NCI-H187 (cell line): ENCODE measurements around the gene C19orf81.

Experiments used
- DNase-seq, 2 experiments: peaks; one replicate each; lab custom pipeline; 2025; lab: John Stamatoyannopoulos, UW

C19orf81 gene

GRCh38 chr19:50679177-50680125, 30.2 kb downstream of the C19orf81 start:
- DNase-seq, result peak in 1 of 2 experiments; percentile 16

DNA sequence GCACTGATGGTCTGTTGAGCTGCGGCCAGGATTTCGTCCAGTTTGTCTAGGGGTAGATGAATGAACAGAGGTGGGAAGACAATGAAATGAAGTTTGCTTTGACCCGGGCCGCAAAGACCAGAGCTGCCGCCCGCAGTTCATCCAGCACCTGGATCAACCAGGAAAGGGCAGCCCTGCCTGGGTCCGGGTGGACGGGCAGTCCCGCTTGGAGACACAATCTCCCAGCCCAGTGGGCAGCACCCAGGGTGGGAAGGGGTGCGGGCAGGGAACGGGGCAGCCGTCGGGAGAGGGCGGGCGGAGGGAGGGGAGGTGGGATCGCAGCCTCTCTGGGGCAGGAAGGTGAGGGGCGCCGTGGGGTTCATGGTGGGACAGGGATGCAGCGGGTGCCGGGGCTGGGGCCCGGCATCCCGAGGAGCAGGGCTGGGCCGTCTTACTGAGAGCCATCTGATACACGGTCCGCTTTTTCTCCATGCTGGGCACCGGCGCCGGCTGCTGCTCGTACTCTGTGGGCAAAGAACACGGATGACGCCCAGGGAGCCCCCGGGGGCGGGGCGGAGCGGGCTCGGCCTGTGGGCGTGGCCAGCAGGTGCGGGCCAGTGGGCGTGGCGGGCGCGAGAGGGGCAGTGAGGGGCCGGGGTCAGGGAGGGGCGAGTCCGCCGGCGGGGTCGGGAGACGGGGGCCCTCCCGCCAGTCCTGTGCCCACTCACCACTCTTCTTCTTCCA, 37.2 kb downstream of the C19orf81 start:
- no peak for DNase-seq

GRCh38 chr19:50688766-50689165, 39.5 kb downstream of the C19orf81 start:
- DNase-seq, result no peak

- DNase-seq, result no peak
These were observed 41.2 kb downstream of the C19orf81 start for GRCh38 chr19:50690439-50690838.

DNA sequence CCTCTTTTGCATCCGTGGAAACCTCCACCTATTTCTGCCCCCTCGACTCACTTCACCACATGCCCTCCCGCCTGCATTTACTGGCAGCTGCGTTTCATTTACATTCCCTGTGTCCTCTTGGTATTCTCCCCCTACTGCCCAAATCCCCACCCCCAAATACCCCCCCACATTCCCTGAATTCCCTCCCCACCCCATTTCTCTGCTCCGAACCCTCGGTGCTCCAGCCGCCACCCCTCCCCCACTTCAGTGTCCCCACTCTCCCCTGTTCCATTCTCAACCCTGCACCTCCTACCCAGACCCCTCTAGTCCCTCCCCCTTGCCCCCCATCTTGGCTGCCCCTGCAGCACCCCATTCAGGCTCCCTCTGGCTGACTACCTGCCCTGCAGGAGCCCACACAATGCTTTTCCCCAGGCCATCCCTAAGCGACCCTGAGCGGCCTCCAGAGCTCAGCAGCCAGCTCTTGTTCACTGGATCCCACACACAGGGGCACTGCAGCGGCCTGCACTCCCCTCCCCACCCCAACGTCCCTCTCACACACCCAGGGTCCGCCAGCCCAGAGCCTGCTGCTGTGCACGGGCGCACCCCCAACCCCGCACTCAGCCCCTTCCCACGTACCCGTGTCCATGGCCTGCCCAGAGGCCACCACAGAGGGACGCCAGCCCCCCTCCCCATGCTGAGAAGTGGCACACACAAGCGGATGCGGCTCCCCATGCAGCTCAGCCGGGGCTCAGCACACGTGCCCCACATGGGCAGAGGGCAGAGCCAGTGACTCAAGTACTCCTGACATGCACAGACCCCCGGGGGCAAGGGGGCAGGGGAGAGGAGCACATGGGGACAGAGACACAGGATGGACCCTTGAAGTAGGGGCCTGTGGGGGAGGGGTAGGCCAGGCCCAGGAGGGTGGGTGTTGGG, 44.1 kb downstream of the C19orf81 start:
- DNase-seq, result no peak

- no peak for DNase-seq
These were observed 45.5 kb downstream of the C19orf81 start for GRCh38 chr19:50694815-50695145.

DNA sequence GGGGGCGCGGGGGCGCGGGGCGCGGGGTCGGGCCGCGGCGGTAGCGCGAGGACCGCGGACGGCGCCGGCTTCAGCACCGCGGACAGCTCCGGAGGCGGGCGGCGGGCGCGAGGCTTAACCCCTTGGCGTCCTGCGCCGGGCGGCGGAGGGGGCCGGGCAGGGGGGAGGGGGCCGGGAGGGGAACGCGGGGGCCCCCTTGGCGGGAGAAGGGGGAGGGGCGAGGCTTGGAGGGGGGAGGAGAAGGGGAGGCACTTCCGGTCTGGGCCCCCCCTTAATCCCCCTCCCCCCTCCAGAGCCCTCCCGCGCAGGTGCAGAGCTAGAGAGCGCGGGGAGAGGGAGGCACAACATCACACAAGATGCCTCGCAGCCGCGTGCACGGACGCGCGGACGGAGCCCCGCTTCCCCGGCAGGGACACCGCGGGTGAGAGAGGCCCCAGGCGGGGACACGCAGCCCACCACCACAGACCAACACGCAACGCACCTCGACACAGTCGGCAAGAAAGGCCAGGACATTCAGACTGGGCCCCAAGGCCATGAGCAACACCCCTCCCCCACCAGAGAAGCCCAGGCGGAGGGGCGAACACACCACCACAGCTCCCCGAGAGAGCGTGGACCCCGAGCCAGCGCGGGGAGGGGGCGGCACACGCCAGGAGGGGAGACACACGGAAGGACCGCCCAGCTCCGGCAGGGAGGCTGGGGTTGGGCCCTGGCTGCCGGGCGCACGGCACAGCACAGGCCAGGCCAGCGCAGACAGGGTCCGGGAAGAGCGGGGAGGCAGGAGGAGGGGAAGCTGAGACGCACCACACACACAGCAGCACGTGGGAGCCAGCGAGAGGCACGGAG, 46.2 kb downstream of the C19orf81 start:
- no peak for DNase-seq

GRCh38 chr19:50696094-50696483, 46.8 kb downstream of the C19orf81 start:
- no peak for DNase-seq

DNA sequence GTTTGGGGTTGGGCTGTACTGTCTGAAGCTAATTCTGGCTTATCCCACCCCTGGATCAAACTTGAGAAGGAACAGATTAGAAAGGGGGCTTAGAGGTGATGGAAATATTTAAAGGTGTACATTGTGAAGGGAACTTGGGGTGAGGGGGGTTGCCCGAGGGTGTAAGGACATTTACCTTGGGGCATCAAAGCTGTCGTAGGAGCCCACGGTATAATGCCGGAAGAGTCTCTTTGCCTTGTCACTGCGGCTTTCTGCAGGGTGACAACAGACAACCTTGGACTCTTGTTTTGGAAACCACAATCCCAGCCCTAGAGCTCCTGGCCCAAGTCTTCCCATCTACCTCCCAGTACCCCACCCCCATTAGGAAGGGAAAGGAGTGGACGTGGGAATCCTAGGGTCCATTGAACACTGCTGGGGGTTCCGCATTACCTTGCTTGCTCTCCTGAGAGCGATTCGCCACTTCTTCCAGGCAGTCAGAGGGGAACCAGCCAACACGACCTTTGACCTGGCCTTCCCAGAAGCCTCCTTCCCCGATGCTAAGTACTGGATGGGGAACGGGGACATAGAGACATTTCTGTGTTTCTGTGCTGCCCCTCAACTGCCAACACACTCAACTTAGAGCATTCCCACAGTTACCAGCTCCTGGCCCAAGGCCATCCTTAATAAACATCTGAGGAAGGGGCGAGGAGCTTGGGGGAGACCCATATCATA, 48.3 kb downstream of the C19orf81 start:
- DNase-seq, result no peak

GRCh38 chr19:50701367-50701985, 52.2 kb downstream of the C19orf81 start:
- no peak for DNase-seq

DNA sequence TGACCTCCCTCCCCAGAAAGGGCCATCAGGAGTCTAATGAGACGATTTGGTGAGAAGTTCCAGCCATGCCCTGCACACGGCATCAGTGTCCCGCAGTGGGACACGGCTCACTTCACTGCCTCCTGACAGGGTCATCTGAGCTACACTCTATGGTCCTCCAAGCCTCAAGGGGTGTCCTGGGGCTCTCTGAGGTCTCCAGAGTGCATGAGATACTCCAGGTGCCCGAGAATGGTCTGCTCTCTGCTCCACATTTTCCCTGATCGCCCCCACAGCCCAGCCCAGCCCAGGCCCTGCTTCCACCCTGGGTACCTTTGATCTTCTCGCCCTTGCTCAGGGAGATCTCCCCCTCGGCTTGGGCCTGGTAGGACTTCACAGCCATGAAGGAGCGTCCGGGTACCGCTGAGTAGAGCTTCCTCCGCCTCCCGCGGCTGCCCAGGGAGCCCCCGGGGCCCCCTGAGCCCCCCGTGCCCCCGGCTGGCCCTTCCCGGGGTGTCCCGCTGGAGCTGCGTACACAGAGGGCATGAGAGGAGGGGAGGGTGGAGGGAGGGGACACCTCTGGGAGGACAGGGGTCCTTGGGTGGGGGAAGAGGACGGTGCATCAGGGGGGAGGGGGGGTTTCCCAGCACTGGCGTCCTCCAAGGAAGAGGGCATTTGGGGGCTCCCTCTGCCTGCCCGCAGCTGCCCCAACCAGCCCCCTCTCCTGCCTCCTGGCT, 53.1 kb downstream of the C19orf81 start:
- no peak for DNase-seq

- no peak for DNase-seq
These were observed 53.9 kb downstream of the C19orf81 start for GRCh38 chr19:50702871-50703829.

- DNase-seq, result no peak
These were observed 54.9 kb downstream of the C19orf81 start for GRCh38 chr19:50703915-50704796.

- DNase-seq, result no peak
These were observed 56.3 kb downstream of the C19orf81 start for GRCh38 chr19:50705422-50706019.

GRCh38 chr19:50706387-50706786, 57.1 kb downstream of the C19orf81 start:
- DNase-seq, result no peak

DNA sequence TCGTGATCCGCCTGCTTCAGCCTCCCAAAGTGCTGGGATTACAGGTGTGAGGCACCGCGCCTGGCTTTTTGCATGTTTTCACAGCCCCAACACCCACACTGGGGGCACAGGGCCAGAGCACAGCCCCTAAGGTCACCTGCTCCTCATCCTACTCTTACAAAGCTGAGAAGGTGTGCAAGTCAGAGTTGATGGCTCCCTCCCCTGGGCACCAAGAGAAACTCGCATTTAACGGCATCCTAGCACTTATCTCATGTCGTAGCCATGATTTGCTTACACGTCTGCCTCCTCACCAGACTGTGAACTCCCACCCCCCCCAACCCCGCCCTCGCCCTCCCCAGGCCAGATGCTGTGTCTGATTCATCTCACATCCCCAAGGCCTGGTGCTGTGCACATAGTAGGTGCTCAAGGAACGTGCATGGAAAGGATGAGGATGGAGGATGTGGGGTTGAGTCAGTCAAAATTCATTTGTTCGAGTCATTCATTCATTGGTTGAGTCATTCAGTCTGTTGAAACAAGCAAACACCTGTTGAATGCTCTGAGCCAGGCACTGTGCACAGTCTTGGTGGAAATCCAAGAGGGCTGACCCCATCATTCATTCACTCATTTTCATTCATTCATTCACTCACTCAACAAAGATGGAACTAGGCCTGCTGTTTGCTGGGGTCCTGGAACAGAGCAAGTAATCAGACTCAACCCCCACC, 59.1 kb downstream of the C19orf81 start:
- DNase-seq, result no peak
